ENCODE results near the gene IRAG1. TPM values are rescaled to one million over a fixed set of nuclear protein-coding genes. Genes with fewer than 3 reads are reported as not detected.
A peak's percentile ranks its signal among the peaks of the same experiment; 100 is the strongest.

The IRAG1 gene
- total RNA-seq (2014; rRNA removed; shearing (Covaris generic)): 3.9 and 4.1 TPM in 2 replicates

- peak; percentile 27 for DNase-seq (ENCODE audit: low spot score)
These were observed at the start of gene IRAG1 for GRCh38 chr11:10693509-10694081. Gene IRAG1 (minus strand): TSS chr11:10693755. CDS start chr11:10693602, 153 bp downstream.

GRCh38 chr11:10742460-10743208 lies 49.1 kb upstream of the IRAG1 start:
- in situ Hi-C loops (cut with HindIII; ENCODE audit: low sequenced_read_pairs): no loop called here
- DNase-seq (ENCODE audit: low spot score): no peak

More at GRCh38 chr11:10693509-10694081, at the start of gene IRAG1:
- in situ Hi-C loops (cut with HindIII; ENCODE audit: low sequenced_read_pairs): no loop called here

GRCh38 chr11:10735481-10736475 lies 42.2 kb upstream of the IRAG1 start:
- in situ Hi-C loops (cut with HindIII; ENCODE audit: low sequenced_read_pairs): no loop called here

GRCh38 chr11:10731064-10731680 lies 37.6 kb upstream of the IRAG1 start:
- in situ Hi-C loops (cut with HindIII; ENCODE audit: low sequenced_read_pairs): no loop called here
- DNase-seq (ENCODE audit: low spot score): no peak

More at GRCh38 chr11:10735481-10736475, 42.2 kb upstream of the IRAG1 start:
- DNase-seq (ENCODE audit: low spot score): peak; percentile 89

- DNase-seq (ENCODE audit: low spot score): no peak
- in situ Hi-C loops (cut with HindIII; ENCODE audit: low sequenced_read_pairs): no loop called here
These were observed 36.6 kb upstream of the IRAG1 start for GRCh38 chr11:10730151-10730550.

- DNase-seq (ENCODE audit: low spot score): no peak
- in situ Hi-C loops (cut with HindIII; ENCODE audit: low sequenced_read_pairs): no loop called here
These were observed 35.4 kb upstream of the IRAG1 start for GRCh38 chr11:10728789-10729472.

GRCh38 chr11:10728154-10728553 lies 34.6 kb upstream of the IRAG1 start:
- in situ Hi-C loops (cut with HindIII; ENCODE audit: low sequenced_read_pairs): no loop called here

GRCh38 chr11:10727146-10727851 lies 33.7 kb upstream of the IRAG1 start:
- in situ Hi-C loops (cut with HindIII; ENCODE audit: low sequenced_read_pairs): no loop called here
- no peak for DNase-seq (ENCODE audit: low spot score)

More at GRCh38 chr11:10728154-10728553, 34.6 kb upstream of the IRAG1 start:
- DNase-seq (ENCODE audit: low spot score): no peak

- in situ Hi-C loops (cut with HindIII; ENCODE audit: low sequenced_read_pairs): no loop called here
- no peak for DNase-seq (ENCODE audit: low spot score)
These were observed 32.3 kb upstream of the IRAG1 start for GRCh38 chr11:10725907-10726253.

GRCh38 chr11:10725114-10725906 lies 31.8 kb upstream of the IRAG1 start:
- DNase-seq (ENCODE audit: low spot score): no peak

GRCh38 chr11:10722307-10722706 lies 28.8 kb upstream of the IRAG1 start:
- DNase-seq (ENCODE audit: low spot score): no peak
- in situ Hi-C loops (cut with HindIII; ENCODE audit: low sequenced_read_pairs): no loop called here

More at GRCh38 chr11:10725114-10725906, 31.8 kb upstream of the IRAG1 start:
- in situ Hi-C loops (cut with HindIII; ENCODE audit: low sequenced_read_pairs): no loop called here

GRCh38 chr11:10720881-10721376 lies 27.4 kb upstream of the IRAG1 start:
- in situ Hi-C loops (cut with HindIII; ENCODE audit: low sequenced_read_pairs): no loop called here
- no peak for DNase-seq (ENCODE audit: low spot score)

GRCh38 chr11:10719616-10720015 lies 26.1 kb upstream of the IRAG1 start:
- in situ Hi-C loops (cut with HindIII; ENCODE audit: low sequenced_read_pairs): no loop called here

GRCh38 chr11:10716543-10717259 lies 23.1 kb upstream of the IRAG1 start:
- DNase-seq (ENCODE audit: low spot score): no peak
- in situ Hi-C loops (cut with HindIII; ENCODE audit: low sequenced_read_pairs): no loop called here

More at GRCh38 chr11:10719616-10720015, 26.1 kb upstream of the IRAG1 start:
- no peak for DNase-seq (ENCODE audit: low spot score)

GRCh38 chr11:10716122-10716521 lies 22.6 kb upstream of the IRAG1 start:
- in situ Hi-C loops (cut with HindIII; ENCODE audit: low sequenced_read_pairs): no loop called here
- no peak for DNase-seq (ENCODE audit: low spot score)

GRCh38 chr11:10715571-10715970 lies 22.0 kb upstream of the IRAG1 start:
- peak; percentile 11 for DNase-seq (ENCODE audit: low spot score)
- in situ Hi-C loops (cut with HindIII; ENCODE audit: low sequenced_read_pairs): no loop called here

All from G401 (cell line).